Lung (tissue), 12 donors: Measurements from ENCODE around the gene RIOX2. TPM values are rescaled to one million over a fixed set of nuclear protein-coding genes. Genes with fewer than 3 reads are reported as not detected.

Experiments
- ATAC-seq: fragments of 200-7000 bp; cut with Tn5 transposase; one replicate; pipeline ENCODE4 v1.9.1; 2020; ENCODE audit warnings: moderate number of reproducible peaks; ENCODE audit not compliant: insufficient read depth, low FRiP score
- DNase-seq, 3 donors: peaks; one replicate each; pipeline ENCODE4 v3.0.0-alpha.2; 2013 to 2017
- H3K27ac ChIP-seq, 2 donors: one replicate each; pipeline ENCODE4 v1.5.1; 2013; ENCODE audit warnings: mild to moderate bottlenecking in 2 of 2, moderate library complexity in 2 of 2, control low read depth in 1 of 2, inconsistent platforms in 1 of 2, low read depth in 1 of 2, low read length in 1 of 2
- H3K27me3 ChIP-seq, 3 donors: one replicate each; pipeline ENCODE4 v1.5.1; 2013; ENCODE audit warnings: low read length in 2 of 3; ENCODE audit not compliant: control insufficient read depth in 3 of 3, insufficient read depth in 3 of 3
- H3K36me3 ChIP-seq, 4 donors: one replicate each; pipeline ENCODE4 v1.5.1; 2013; ENCODE audit warnings: low read length in 4 of 4, mild to moderate bottlenecking in 1 of 4, moderate library complexity in 1 of 4; ENCODE audit not compliant: control insufficient read depth in 4 of 4, insufficient read depth in 4 of 4
- H3K4me1 ChIP-seq, 5 donors: one replicate each; pipeline ENCODE4 v1.5.1; 2013; ENCODE audit warnings: low read length in 5 of 5, mild to moderate bottlenecking in 2 of 5, moderate library complexity in 1 of 5; ENCODE audit not compliant: control insufficient read depth in 5 of 5, insufficient read depth in 5 of 5
- H3K4me3 ChIP-seq: one replicate; pipeline ENCODE4 v1.5.1; 2013; ENCODE audit warnings: mild to moderate bottlenecking, control low read depth, moderate library complexity
- H3K9ac ChIP-seq, 2 donors: one replicate each; pipeline ENCODE4 v1.5.1; 2013; ENCODE audit warnings: low read length in 2 of 2, control low read depth in 1 of 2; ENCODE audit not compliant: insufficient read depth in 1 of 2
- H3K9me3 ChIP-seq, 4 donors: one replicate each; pipeline ENCODE4 v1.5.1; 2013; ENCODE audit warnings: low read length in 3 of 4, mild to moderate bottlenecking in 1 of 4, moderate library complexity in 1 of 4; ENCODE audit not compliant: control insufficient read depth in 4 of 4, insufficient read depth in 3 of 4
- CTCF ChIP-seq: IDR thresholded peaks from 2 replicates; pipeline ENCODE4 v1.5.1; 2012; ENCODE audit warnings: mild to moderate bottlenecking; ENCODE audit errors: control extremely low read depth, extremely low read depth
- WGBS, 2 donors: extraction: QIAGEN DNeasy Blood & Tissue Kit; methylation state at CpG; one replicate each; pipeline ENCODE4 v1.1.7; 2013; 5-methylcytosine and 5-hydroxymethylcytosine counted together
- polyA plus RNA-seq, 2 donors: library from polyadenylated mRNA; stranded (reverse); fragments of 200-250 nt; gene quantifications; one replicate each; pipeline ENCODE4 v1.2.1, GENCODE V29; 2013
- total RNA-seq, 2 donors: library from RNA; depleted of rRNA in 1 of 2; stranded (reverse); fragments of >200 nt in 1 of 2; gene quantifications; one replicate each; pipeline ENCODE4 v1.2.1, GENCODE V29; 2014 to 2021
- donor health status: control.
- donor health status: control.
- donor health status: Bipolar disorder and iron deficiency.
- donor health status: healthy.
- donor health status: DM: yes; HTN: yes; CAD: no.

The RIOX2 gene
- total and polyA plus RNA-seq, 4 donors: 16.3 to 41.3 (median 22.2) TPM

- Histone ChIP-seq H3K36me3 (peaks cover 7 to 63% (median 21%) of the 10 kb centered on the region in 4 donors), H3K27me3 (no peaks in the 10 kb centered on the region), H3K4me1 (peaks cover 0 to 22% (median 3%) of the 10 kb centered on the region in 5 donors), H3K9ac (no peak overlapping the region), H3K9me3 (no peaks in the 10 kb centered on the region), H3K27ac (no peak overlapping the region), H3K4me3 (no peak overlapping the region)
- 76 to 89% methylated on average over 3 of the region's 3 CpGs for WGBS, 2 donors
- ATAC-seq: no peak
- no peak for TF ChIP-seq CTCF
- DNase-seq: peak in 1 of 3 donors; percentile 34
These were observed 16.2 kb downstream of the RIOX2 start for GRCh38 chr3:97956051-97956450.

GRCh38 chr3:97954228-97954827, 17.9 kb downstream of the RIOX2 start:
- 82 to 85% methylated on average over 9 of the region's 9 CpGs for WGBS, 2 donors
- Histone ChIP-seq H3K4me3 (no peak overlapping the region), H3K4me1 (peaks cover 0 to 8% (median 3%) of the 10 kb centered on the region in 5 donors), H3K27me3 (no peaks in the 10 kb centered on the region), H3K9ac (no peak overlapping the region), H3K36me3 (peaks cover 13 to 70% (median 32%) of the 10 kb centered on the region in 4 donors), H3K27ac (no peak overlapping the region), H3K9me3 (no peaks in the 10 kb centered on the region)
- DNase-seq (no peak), ATAC-seq (no peak)
- no peak for TF ChIP-seq CTCF

GRCh38 chr3:97952872-97953271, 19.4 kb downstream of the RIOX2 start:
- no peak overlapping the region for H3K4me3 ChIP-seq
- peaks cover 0 to 5% (median 3%) of the 10 kb centered on the region in 5 donors for H3K4me1 ChIP-seq
- no peak overlapping the region for H3K9ac ChIP-seq
- H3K9me3 ChIP-seq: no peaks in the 10 kb centered on the region
- TF ChIP-seq CTCF: no peak
- peak overlapping the region in 1 of 2 donors; percentile 86 for H3K27ac ChIP-seq
- ATAC-seq: no peak
- 82 to 84% methylated on average over 1 of the region's 1 CpG for WGBS, 2 donors
- H3K36me3 ChIP-seq: peaks cover 16 to 67% (median 33%) of the 10 kb centered on the region in 4 donors
- H3K27me3 ChIP-seq: no peaks in the 10 kb centered on the region
- no peak for DNase-seq
